Upper lobe of right lung (tissue), 1 donor: Measurements from ENCODE around the gene B9D2. TPM values are rescaled to one million over a fixed set of nuclear protein-coding genes. Genes with fewer than 3 reads are reported as not detected.
"Not testable (repeated sequence)": the region's sequence is repeated elsewhere in the genome, so short reads cannot be mapped to it uniquely, and the experiment has no call there.

Experiments
- ATAC-seq: fragments of 200-7000 bp; cut with Tn5 transposase; one replicate; pipeline ENCODE4 v1.9.1; 2020; ENCODE audit warnings: mild to moderate bottlenecking, moderate library complexity
- DNase-seq: peaks from one replicate; pipeline ENCODE4 v3.0.0-alpha.2; 2020
- H3K27ac ChIP-seq: fragments of 200-600 bp; one replicate; pipeline ENCODE4 v1.8.0; 2022
- H3K27me3 ChIP-seq: fragments of 200-600 bp; one replicate; pipeline ENCODE4 v1.8.0; 2022; ENCODE audit warnings: mild to moderate bottlenecking
- H3K36me3 ChIP-seq: fragments of 200-600 bp; one replicate; pipeline ENCODE4 v1.8.0; 2022
- H3K4me1 ChIP-seq: fragments of 200-600 bp; one replicate; pipeline ENCODE4 v1.8.0; 2022
- H3K4me3 ChIP-seq: fragments of 200-600 bp; one replicate; pipeline ENCODE4 v1.8.0; 2022; ENCODE audit warnings: mild to moderate bottlenecking
- H3K9me3 ChIP-seq: fragments of 200-600 bp; one replicate; pipeline ENCODE4 v1.8.0; 2022
- CTCF ChIP-seq: fragments of 200-600 bp; IDR thresholded peaks from one replicate; pipeline ENCODE4 v1.8.0; 2022; ENCODE audit warnings: antibody characterized with exemption
- intact Hi-C: fragments of 100-400 bp; cut with DNase I; formaldehyde crosslinking; loops from one replicate; pipeline ENCODE4 v1.11.0; 2022
- total RNA-seq: library from RNA; stranded (reverse); fragmentation: NEBNext Ultra II Directional; extraction: Animal tissue kit (Norgen Biotek cat#: 25700); gene quantifications from one replicate; pipeline ENCODE4 v1.2.1, GENCODE V29; 2021
- donor health status: DM: no; HTN: yes; CAD: no; lungs with severe emphysema.

The B9D2 gene
- total RNA-seq, 1 donor from 2014 or later = 5.5 TPM

DNA sequence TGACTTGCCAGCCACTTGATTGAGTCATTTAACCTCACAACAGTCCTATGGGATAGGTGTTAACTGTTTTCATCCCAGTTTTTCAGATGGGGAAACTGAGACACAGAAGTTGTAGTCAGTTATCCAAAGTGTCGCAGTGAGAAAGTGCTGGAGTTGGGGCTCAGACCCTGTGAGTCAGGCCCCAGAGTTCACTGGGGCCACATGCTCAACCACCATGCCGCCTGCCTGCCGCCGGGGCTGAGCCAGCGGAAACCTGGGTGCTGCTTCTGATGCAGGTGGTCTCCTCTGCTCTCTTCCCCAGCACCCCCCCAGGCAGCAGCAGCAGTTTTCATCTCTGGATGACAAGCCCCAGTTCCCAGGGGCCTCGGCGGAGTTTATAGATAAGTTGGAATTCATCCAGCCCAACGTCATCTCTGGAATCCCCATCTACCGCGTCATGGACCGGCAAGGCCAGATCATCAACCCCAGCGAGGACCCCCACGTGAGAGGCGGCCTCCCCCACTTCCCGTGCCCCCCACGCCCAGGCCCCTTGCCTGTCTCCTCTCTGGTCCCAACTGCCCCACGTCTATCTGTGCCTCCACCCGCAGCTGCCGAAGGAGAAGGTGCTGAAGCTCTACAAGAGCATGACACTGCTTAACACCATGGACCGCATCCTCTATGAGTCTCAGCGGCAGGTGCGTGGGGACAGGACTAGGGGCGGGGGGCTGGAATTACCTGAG is 46.5 kb upstream of the B9D2 start:
- no peak for DNase-seq

GRCh38 chr19:41409288-41409687 is 45.3 kb upstream of the B9D2 start:
- intact Hi-C loops = no loop called here
- H3K4me3 ChIP-seq = no peak overlapping the region
- H3K27ac ChIP-seq = peak overlapping the region; percentile 88
- H3K36me3 ChIP-seq = peaks cover 24% of the 10 kb centered on the region
- peaks cover 57% of the 10 kb centered on the region for H3K4me1 ChIP-seq
- H3K27me3 ChIP-seq = no peaks in the 10 kb centered on the region
- no peaks in the 10 kb centered on the region for H3K9me3 ChIP-seq
- ATAC-seq (peak; percentile 77), DNase-seq (no peak)
- TF ChIP-seq CTCF = no peak

More for the DNA sequence above, 46.5 kb upstream of the B9D2 start:
- Histone ChIP-seq H3K27me3 (no peaks in the 10 kb centered on the region), H3K27ac (peak overlapping the region; percentile 88), H3K9me3 (no peaks in the 10 kb centered on the region), H3K4me3 (no peak overlapping the region), H3K36me3 (peaks cover 35% of the 10 kb centered on the region), H3K4me1 (peaks cover 66% of the 10 kb centered on the region)
- intact Hi-C loops = no loop called here
- TF ChIP-seq CTCF = no peak
- ATAC-seq = no peak

- peak overlapping the region; percentile 88 for H3K27ac ChIP-seq
- ATAC-seq, H3K9me3 ChIP-seq, intact Hi-C loops, H3K27me3 ChIP-seq, H3K4me3 ChIP-seq, DNase-seq: not testable (repeated sequence)
- peaks cover 25% of the 10 kb centered on the region for H3K36me3 ChIP-seq
- peaks cover 55% of the 10 kb centered on the region for H3K4me1 ChIP-seq
Measured at GRCh38 chr19:41408846-41409245, 44.9 kb upstream of the B9D2 start.

DNA sequence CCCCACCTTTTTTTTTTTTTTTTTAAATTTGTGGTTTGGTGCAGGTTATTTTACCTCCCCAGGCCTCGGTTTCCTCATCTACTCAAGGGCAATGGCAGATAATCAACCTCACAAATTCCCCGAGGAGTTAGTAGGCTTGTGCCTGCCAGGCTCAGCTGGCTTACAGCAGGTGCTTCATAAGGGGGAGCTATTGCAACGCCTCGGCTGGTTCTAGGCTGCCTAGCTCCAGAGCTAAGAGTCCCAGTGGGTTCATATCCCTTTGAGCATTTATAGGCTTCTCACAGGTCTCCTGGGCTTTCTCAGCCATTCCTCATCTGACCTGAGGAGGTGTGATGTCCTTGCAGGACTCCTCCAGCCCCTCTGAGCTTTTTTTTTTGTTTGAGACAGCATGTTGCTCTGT is 44.3 kb upstream of the B9D2 start:
- H3K27me3 ChIP-seq = no peaks in the 10 kb centered on the region
- H3K9me3 ChIP-seq = no peaks in the 10 kb centered on the region
- peaks cover 28% of the 10 kb centered on the region for H3K36me3 ChIP-seq
- intact Hi-C loops = no loop called here
- no peak overlapping the region for H3K4me3 ChIP-seq
- no peak for DNase-seq
- peaks cover 55% of the 10 kb centered on the region for H3K4me1 ChIP-seq
- peak; percentile 11 for ATAC-seq
- H3K27ac ChIP-seq = peak overlapping the region; percentile 88
- no peak for TF ChIP-seq CTCF

- H3K27me3 ChIP-seq = no peaks in the 10 kb centered on the region
- peaks cover 27% of the 10 kb centered on the region for H3K36me3 ChIP-seq
- no peak for DNase-seq
- peaks cover 55% of the 10 kb centered on the region for H3K4me1 ChIP-seq
- H3K9me3 ChIP-seq = no peaks in the 10 kb centered on the region
- peak overlapping the region; percentile 88 for H3K27ac ChIP-seq
- H3K4me3 ChIP-seq = no peak overlapping the region
- peak; percentile 74 for ATAC-seq
- intact Hi-C loops = no loop called here
- TF ChIP-seq CTCF = no peak
Measured at GRCh38 chr19:41407271-41407670, 43.3 kb upstream of the B9D2 start.

DNA sequence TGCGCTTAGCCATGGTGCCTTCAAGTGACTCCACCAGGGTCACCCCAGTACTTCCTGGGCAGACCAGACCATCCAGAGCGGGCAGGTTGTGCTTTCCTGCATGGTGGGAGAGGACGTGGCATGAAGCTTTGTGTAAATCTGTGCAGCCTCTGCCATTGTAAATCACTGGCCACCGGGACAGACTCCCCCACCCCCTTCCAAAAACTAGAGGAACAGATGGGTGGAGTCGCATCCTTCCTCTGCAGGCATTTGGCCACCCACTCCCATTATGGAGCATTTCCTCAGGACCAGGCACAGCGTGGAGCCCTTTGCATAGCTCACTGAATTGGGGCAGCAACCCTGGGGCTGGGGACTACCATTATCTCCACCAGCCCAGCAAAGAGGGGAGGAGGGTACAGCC is 41.8 kb upstream of the B9D2 start:
- no peak overlapping the region for H3K4me3 ChIP-seq
- TF ChIP-seq CTCF = no peak
- intact Hi-C loops = no loop called here
- no peak for DNase-seq
- H3K27me3 ChIP-seq = no peaks in the 10 kb centered on the region
- H3K4me1 ChIP-seq = peaks cover 44% of the 10 kb centered on the region
- H3K36me3 ChIP-seq = peaks cover 16% of the 10 kb centered on the region
- ATAC-seq = peak; percentile 1
- H3K27ac ChIP-seq = peak overlapping the region; percentile 88
- H3K9me3 ChIP-seq = no peaks in the 10 kb centered on the region
